ENCODE data around the gene PELI2. TPM values are rescaled to one million over a fixed set of nuclear protein-coding genes. Genes with fewer than 3 reads are reported as not detected.

The PELI2 gene
- total RNA-seq, 3 donors from 2014 or later (not counting 1 experiment from before 2014, with no cell fraction given), result 16.4 to 25.0 (median 24.9) TPM

DNA sequence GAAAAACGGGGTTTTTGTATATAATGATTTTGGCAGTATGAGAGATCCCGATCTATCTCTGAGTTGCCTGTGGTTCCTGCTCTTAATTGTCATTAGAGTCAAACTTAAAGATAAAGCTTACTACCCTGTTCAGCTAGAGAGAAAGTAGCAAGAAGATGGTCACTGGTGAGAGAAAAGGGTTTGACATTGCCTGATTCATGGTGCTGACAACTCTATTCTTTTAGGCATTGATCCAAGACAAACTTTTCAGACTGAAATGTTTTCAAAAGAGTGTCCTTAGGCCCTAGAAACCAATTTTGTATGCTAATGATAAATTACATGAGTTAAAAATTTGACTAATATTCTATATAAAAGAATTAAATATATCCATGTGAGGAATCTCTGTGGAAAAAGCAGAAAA, 35.1 kb downstream of the PELI2 start:
- DNase-seq (no peak), ATAC-seq (no peak)
- peaks cover 44 to 47% of the 10 kb centered on the region in 2 donors for H3K4me1 Mint-ChIP-seq
- TF ChIP-seq, protein P1, sequence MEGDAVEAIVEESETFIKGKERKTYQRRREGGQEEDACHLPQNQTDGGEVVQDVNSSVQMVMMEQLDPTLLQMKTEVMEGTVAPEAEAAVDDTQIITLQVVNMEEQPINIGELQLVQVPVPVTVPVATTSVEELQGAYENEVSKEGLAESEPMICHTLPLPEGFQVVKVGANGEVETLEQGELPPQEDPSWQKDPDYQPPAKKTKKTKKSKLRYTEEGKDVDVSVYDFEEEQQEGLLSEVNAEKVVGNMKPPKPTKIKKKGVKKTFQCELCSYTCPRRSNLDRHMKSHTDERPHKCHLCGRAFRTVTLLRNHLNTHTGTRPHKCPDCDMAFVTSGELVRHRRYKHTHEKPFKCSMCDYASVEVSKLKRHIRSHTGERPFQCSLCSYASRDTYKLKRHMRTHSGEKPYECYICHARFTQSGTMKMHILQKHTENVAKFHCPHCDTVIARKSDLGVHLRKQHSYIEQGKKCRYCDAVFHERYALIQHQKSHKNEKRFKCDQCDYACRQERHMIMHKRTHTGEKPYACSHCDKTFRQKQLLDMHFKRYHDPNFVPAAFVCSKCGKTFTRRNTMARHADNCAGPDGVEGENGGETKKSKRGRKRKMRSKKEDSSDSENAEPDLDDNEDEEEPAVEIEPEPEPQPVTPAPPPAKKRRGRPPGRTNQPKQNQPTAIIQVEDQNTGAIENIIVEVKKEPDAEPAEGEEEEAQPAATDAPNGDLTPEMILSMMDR (IDR thresholded peaks at IDR 0.05), result no peak
- Histone ChIP-seq H3K9me3 (ENCODE audit: control insufficient read depth, insufficient read depth, low read length) (no peaks in the 10 kb centered on the region), H3K27me3 (ENCODE audit: control insufficient read depth, insufficient read depth, low read length) (no peaks in the 10 kb centered on the region), H3K4me3 (ENCODE audit: low read length) (no peak overlapping the region), H3K36me3 (ENCODE audit: control insufficient read depth, insufficient read depth, low read length) (no peaks in the 10 kb centered on the region), H3K27ac (ENCODE audit: low read length) (no peak overlapping the region), H3K4me1 (ENCODE audit: control insufficient read depth, insufficient read depth, low read length) (peaks cover 16% of the 10 kb centered on the region)
- H3K27me3 Mint-ChIP-seq (ENCODE audit: low read depth in 2 of 2), result no peaks in the 10 kb centered on the region
- 93% methylated on average over 2 of the region's 2 CpGs for WGBS (ENCODE audit: insufficient coverage)
- no peak overlapping the region for H3K4me3 Mint-ChIP-seq
- H3K36me3 Mint-ChIP-seq, result no peaks in the 10 kb centered on the region
- H3K27ac Mint-ChIP-seq, result no peak overlapping the region
- intact Hi-C loops (cut with micrococcal nuclease), result no loop called here
- no peaks in the 10 kb centered on the region for H3K9me3 Mint-ChIP-seq

- WGBS (ENCODE audit: insufficient coverage), result 79% methylated on average over 5 of the region's 5 CpGs
- Mint-ChIP-seq H3K27me3 (ENCODE audit: low read depth in 2 of 2) (no peaks in the 10 kb centered on the region), H3K27ac (no peak overlapping the region), H3K36me3 (no peaks in the 10 kb centered on the region), H3K4me3 (no peak overlapping the region), H3K9me3 (no peaks in the 10 kb centered on the region), H3K4me1 (peaks cover 34 to 36% of the 10 kb centered on the region in 2 donors)
- H3K36me3 ChIP-seq (ENCODE audit: control insufficient read depth, insufficient read depth, low read length), result no peaks in the 10 kb centered on the region
- no peak overlapping the region for H3K27ac ChIP-seq (ENCODE audit: low read length)
- H3K4me3 ChIP-seq (ENCODE audit: low read length), result no peak overlapping the region
- intact Hi-C loops (cut with micrococcal nuclease), result no loop called here
- DNase-seq, result no peak
- H3K27me3 ChIP-seq (ENCODE audit: control insufficient read depth, insufficient read depth, low read length), result no peaks in the 10 kb centered on the region
- TF ChIP-seq, protein P1 (IDR thresholded peaks at IDR 0.05), result no peak
- H3K9me3 ChIP-seq (ENCODE audit: control insufficient read depth, insufficient read depth, low read length), result no peaks in the 10 kb centered on the region
- no peak for ATAC-seq
- H3K4me1 ChIP-seq (ENCODE audit: control insufficient read depth, insufficient read depth, low read length), result peaks cover 11% of the 10 kb centered on the region
Measured at GRCh38 chr14:56154321-56154720, 36.1 kb downstream of the PELI2 start.

DNA sequence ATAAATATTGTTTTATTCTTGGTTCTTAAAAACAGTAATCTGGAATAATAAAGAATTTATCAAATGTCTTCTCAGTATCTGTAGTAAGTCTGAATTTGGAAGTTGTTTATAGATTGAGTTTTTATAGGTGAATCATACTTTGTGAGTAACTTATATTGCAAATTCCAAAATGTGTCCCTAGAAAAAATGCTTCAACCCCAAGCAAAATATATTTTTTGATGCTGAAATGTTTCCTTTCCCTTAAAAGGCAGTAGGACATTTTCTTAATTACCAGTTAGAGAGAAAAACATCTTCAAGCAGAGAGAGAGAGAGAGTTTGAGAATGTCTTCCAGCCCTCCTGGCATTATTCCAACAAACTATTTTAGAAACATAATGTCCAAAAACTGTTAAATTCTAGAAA, 37.9 kb downstream of the PELI2 start:
- H3K4me3 ChIP-seq (ENCODE audit: low read length), result no peak overlapping the region
- peaks cover 4% of the 10 kb centered on the region for H3K4me1 ChIP-seq (ENCODE audit: control insufficient read depth, insufficient read depth, low read length)
- Mint-ChIP-seq H3K4me1 (peaks cover 27 to 30% of the 10 kb centered on the region in 2 donors), H3K27ac (no peak overlapping the region), H3K27me3 (ENCODE audit: low read depth in 2 of 2) (no peaks in the 10 kb centered on the region), H3K4me3 (no peak overlapping the region), H3K36me3 (no peaks in the 10 kb centered on the region), H3K9me3 (no peaks in the 10 kb centered on the region)
- H3K27me3 ChIP-seq (ENCODE audit: control insufficient read depth, insufficient read depth, low read length), result no peaks in the 10 kb centered on the region
- TF ChIP-seq, protein P1 (IDR thresholded peaks at IDR 0.05), result no peak
- H3K9me3 ChIP-seq (ENCODE audit: control insufficient read depth, insufficient read depth, low read length), result no peaks in the 10 kb centered on the region
- DNase-seq (no peak), ATAC-seq (no peak)
- H3K27ac ChIP-seq (ENCODE audit: low read length), result no peak overlapping the region
- H3K36me3 ChIP-seq (ENCODE audit: control insufficient read depth, insufficient read depth, low read length), result no peaks in the 10 kb centered on the region
- intact Hi-C loops (cut with micrococcal nuclease), result no loop called here

DNA sequence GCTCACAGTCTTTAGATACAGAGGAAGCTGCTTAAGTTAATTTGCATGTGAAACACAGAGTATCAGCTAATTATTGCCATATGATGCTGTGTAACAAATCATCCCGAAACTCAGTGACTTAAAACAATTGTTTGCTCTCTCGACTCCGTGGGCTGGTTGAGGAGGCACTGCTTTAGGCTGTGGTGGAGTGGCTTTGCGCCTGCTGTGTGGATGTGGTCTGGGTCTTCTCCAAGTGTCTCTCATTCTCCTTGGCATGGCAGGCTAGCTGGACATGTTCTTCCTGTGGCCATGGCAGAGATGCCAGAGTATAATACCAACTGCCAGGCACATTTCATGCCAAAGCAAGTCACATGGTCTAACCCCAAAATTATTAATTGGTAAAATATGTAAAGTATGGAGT, 40.9 kb downstream of the PELI2 start:
- H3K27me3 ChIP-seq (ENCODE audit: control insufficient read depth, insufficient read depth, low read length), result no peaks in the 10 kb centered on the region
- peaks cover 20 to 26% of the 10 kb centered on the region in 2 donors for H3K4me1 Mint-ChIP-seq
- H3K9me3 ChIP-seq (ENCODE audit: control insufficient read depth, insufficient read depth, low read length), result no peaks in the 10 kb centered on the region
- no peak for ATAC-seq
- no peaks in the 10 kb centered on the region for H3K27me3 Mint-ChIP-seq (ENCODE audit: low read depth in 2 of 2)
- TF ChIP-seq, protein P1 (IDR thresholded peaks at IDR 0.05), result no peak
- H3K4me3 ChIP-seq (ENCODE audit: low read length), result no peak overlapping the region
- H3K36me3 Mint-ChIP-seq, result peaks cover under 1% of the 10 kb centered on the region
- no peaks in the 10 kb centered on the region for H3K4me1 ChIP-seq (ENCODE audit: control insufficient read depth, insufficient read depth, low read length)
- intact Hi-C loops (cut with micrococcal nuclease), result no loop called here
- DNase-seq, result no peak
- H3K27ac Mint-ChIP-seq, result no peak overlapping the region
- H3K36me3 ChIP-seq (ENCODE audit: control insufficient read depth, insufficient read depth, low read length), result no peaks in the 10 kb centered on the region
- no peaks in the 10 kb centered on the region for H3K9me3 Mint-ChIP-seq
- no peak overlapping the region for H3K4me3 Mint-ChIP-seq
- 45% methylated on average over 4 of the region's 4 CpGs for WGBS (ENCODE audit: insufficient coverage)
- no peak overlapping the region for H3K27ac ChIP-seq (ENCODE audit: low read length)
